Measurements from ENCODE around the gene TSPAN17. TPM values are rescaled to one million over a fixed set of nuclear protein-coding genes. Genes with fewer than 3 reads are reported as not detected.
A peak's percentile ranks its signal among the peaks of the same experiment; 100 is the strongest.

The TSPAN17 gene
- total and polyA plus RNA-seq, 2 experiments from 2014 or later = 11.7 to 52.1 TPM

DNA sequence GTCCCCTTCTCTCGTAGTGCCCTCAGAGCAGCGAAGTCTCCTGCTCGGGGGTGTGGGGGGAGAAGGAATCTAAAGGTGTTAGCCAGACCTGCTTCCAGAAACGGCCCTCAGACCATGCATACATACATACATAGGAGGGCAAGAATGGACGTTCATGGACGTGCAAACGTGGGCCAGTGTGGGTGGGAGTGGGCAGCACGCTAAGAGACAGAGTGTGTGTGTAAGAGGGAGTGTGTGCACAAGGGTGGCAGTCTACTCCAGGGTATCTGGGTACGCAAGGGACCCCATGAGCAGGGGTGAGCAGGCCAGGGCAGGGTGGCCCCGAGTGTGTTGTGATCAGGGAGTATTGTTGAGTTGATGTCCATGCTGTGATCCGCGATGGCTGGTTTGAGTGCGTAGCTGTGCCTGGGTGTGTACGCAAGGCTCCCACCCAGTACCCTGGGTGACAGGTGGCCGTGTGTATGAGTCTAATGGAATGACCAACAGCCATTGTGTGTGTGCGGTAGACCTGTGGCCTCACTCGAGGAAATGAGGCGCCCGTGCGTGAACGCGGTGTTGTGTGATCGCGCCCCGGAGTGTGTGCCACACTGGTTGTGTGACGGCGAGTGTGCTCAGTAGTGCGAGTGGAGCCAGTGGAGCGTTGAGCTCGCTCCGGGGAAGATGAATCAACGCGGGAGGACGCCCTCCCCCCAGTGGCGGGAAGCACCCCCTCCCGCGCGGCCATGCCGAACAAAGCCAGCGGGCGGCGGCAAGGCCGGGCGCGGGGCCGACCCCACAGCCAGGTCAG is 38.2 kb upstream of the TSPAN17 start:
- peaks cover 25% of the 10 kb centered on the region for H3K4me1 Mint-ChIP-seq
- no peak for ATAC-seq
- Histone ChIP-seq H3K4me2 (peak overlapping the region; percentile 85), H3K27ac (ENCODE audit: low read depth) (no peak overlapping the region), H2AFZ (peak overlapping the region; percentile 89; the same call in 1 of the 2 replicates), H3K27me3 (ENCODE audit: insufficient read depth) (peaks cover 5% of the 10 kb centered on the region), H3K79me2 (replicated peaks; ENCODE audit: insufficient read depth) (no peaks in the 10 kb centered on the region), H3K4me3 (peak overlapping the region; percentile 68), H3K36me3 (ENCODE audit: insufficient read depth) (no peaks in the 10 kb centered on the region), H3K4me1 (ENCODE audit: insufficient read depth) (peaks cover 12% of the 10 kb centered on the region), H3F3A (replicated peaks; ENCODE audit: low read depth) (0 out of 2 replicates have a peak, but pooled peaks cover 11% of the 10 kb centered on the region), H4K20me1 (replicated peaks; ENCODE audit: insufficient read depth) (peaks cover 13% of the 10 kb centered on the region; the same call in 1 of the 2 replicates), H3K9me2 (ENCODE audit: insufficient read depth) (no peaks in the 10 kb centered on the region)
- H3K4me3 Mint-ChIP-seq = peak overlapping the region; percentile 92
- no peaks in the 10 kb centered on the region for H3K9me3 Mint-ChIP-seq
- H3K27me3 Mint-ChIP-seq (ENCODE audit: insufficient read depth, low read depth, poor library complexity) = peaks cover 16% of the 10 kb centered on the region
- H3K27ac Mint-ChIP-seq = 0 out of 2 replicates have a peak overlapping the region, but pooled peaks have one; percentile 73
- no peaks in the 10 kb centered on the region for H3K36me3 Mint-ChIP-seq (ENCODE audit: low read depth)
- TF ChIP-seq, protein P1, sequence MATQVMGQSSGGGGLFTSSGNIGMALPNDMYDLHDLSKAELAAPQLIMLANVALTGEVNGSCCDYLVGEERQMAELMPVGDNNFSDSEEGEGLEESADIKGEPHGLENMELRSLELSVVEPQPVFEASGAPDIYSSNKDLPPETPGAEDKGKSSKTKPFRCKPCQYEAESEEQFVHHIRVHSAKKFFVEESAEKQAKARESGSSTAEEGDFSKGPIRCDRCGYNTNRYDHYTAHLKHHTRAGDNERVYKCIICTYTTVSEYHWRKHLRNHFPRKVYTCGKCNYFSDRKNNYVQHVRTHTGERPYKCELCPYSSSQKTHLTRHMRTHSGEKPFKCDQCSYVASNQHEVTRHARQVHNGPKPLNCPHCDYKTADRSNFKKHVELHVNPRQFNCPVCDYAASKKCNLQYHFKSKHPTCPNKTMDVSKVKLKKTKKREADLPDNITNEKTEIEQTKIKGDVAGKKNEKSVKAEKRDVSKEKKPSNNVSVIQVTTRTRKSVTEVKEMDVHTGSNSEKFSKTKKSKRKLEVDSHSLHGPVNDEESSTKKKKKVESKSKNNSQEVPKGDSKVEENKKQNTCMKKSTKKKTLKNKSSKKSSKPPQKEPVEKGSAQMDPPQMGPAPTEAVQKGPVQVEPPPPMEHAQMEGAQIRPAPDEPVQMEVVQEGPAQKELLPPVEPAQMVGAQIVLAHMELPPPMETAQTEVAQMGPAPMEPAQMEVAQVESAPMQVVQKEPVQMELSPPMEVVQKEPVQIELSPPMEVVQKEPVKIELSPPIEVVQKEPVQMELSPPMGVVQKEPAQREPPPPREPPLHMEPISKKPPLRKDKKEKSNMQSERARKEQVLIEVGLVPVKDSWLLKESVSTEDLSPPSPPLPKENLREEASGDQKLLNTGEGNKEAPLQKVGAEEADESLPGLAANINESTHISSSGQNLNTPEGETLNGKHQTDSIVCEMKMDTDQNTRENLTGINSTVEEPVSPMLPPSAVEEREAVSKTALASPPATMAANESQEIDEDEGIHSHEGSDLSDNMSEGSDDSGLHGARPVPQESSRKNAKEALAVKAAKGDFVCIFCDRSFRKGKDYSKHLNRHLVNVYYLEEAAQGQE (IDR thresholded peaks at IDR 0.05; ENCODE audit: unreplicated experiment) = no peak
- TF ChIP-seq, protein P2, sequence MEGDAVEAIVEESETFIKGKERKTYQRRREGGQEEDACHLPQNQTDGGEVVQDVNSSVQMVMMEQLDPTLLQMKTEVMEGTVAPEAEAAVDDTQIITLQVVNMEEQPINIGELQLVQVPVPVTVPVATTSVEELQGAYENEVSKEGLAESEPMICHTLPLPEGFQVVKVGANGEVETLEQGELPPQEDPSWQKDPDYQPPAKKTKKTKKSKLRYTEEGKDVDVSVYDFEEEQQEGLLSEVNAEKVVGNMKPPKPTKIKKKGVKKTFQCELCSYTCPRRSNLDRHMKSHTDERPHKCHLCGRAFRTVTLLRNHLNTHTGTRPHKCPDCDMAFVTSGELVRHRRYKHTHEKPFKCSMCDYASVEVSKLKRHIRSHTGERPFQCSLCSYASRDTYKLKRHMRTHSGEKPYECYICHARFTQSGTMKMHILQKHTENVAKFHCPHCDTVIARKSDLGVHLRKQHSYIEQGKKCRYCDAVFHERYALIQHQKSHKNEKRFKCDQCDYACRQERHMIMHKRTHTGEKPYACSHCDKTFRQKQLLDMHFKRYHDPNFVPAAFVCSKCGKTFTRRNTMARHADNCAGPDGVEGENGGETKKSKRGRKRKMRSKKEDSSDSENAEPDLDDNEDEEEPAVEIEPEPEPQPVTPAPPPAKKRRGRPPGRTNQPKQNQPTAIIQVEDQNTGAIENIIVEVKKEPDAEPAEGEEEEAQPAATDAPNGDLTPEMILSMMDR (conservative IDR thresholded peaks at IDR 0.05; ENCODE audit: low read depth in 2 of 2) = no peak
- TF ChIP-seq, protein P3, sequence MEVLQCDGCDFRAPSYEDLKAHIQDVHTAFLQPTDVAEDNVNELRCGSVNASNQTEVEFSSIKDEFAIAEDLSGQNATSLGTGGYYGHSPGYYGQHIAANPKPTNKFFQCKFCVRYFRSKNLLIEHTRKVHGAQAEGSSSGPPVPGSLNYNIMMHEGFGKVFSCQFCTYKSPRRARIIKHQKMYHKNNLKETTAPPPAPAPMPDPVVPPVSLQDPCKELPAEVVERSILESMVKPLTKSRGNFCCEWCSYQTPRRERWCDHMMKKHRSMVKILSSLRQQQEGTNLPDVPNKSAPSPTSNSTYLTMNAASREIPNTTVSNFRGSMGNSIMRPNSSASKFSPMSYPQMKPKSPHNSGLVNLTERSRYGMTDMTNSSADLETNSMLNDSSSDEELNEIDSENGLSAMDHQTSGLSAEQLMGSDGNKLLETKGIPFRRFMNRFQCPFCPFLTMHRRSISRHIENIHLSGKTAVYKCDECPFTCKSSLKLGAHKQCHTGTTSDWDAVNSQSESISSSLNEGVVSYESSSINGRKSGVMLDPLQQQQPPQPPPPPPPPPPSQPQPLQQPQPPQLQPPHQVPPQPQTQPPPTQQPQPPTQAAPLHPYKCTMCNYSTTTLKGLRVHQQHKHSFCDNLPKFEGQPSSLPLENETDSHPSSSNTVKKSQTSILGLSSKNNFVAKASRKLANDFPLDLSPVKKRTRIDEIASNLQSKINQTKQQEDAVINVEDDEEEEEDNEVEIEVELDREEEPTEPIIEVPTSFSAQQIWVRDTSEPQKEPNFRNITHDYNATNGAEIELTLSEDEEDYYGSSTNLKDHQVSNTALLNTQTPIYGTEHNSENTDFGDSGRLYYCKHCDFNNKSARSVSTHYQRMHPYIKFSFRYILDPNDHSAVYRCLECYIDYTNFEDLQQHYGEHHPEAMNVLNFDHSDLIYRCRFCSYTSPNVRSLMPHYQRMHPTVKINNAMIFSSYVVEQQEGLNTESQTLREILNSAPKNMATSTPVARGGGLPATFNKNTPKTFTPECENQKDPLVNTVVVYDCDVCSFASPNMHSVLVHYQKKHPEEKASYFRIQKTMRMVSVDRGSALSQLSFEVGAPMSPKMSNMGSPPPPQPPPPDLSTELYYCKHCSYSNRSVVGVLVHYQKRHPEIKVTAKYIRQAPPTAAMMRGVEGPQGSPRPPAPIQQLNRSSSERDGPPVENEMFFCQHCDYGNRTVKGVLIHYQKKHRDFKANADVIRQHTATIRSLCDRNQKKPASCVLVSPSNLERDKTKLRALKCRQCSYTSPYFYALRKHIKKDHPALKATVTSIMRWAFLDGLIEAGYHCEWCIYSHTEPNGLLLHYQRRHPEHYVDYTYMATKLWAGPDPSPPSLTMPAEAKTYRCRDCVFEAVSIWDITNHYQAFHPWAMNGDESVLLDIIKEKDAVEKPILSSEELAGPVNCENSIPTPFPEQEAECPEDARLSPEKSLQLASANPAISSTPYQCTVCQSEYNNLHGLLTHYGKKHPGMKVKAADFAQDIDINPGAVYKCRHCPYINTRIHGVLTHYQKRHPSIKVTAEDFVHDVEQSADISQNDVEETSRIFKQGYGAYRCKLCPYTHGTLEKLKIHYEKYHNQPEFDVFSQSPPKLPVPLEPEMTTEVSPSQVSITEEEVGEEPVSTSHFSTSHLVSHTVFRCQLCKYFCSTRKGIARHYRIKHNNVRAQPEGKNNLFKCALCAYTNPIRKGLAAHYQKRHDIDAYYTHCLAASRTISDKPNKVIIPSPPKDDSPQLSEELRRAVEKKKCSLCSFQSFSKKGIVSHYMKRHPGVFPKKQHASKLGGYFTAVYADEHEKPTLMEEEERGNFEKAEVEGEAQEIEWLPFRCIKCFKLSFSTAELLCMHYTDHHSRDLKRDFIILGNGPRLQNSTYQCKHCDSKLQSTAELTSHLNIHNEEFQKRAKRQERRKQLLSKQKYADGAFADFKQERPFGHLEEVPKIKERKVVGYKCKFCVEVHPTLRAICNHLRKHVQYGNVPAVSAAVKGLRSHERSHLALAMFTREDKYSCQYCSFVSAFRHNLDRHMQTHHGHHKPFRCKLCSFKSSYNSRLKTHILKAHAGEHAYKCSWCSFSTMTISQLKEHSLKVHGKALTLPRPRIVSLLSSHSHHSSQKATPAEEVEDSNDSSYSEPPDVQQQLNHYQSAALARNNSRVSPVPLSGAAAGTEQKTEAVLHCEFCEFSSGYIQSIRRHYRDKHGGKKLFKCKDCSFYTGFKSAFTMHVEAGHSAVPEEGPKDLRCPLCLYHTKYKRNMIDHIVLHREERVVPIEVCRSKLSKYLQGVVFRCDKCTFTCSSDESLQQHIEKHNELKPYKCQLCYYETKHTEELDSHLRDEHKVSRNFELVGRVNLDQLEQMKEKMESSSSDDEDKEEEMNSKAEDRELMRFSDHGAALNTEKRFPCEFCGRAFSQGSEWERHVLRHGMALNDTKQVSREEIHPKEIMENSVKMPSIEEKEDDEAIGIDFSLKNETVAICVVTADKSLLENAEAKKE (CRISPR knock-in tag; IDR thresholded peaks at IDR 0.05) = no peak
- TF ChIP-seq NANOG (IDR thresholded peaks at IDR 0.05; ENCODE audit: borderline replicate concordance) (no peak), ETS1 (IDR thresholded peaks at IDR 0.05) (no peak), STAT1 (IDR thresholded peaks at IDR 0.05; ENCODE audit: unreplicated experiment) (no peak), ZNF331 (CRISPR knock-in tag; IDR thresholded peaks at IDR 0.05; ENCODE audit: low read depth) (no peak)
- DNase-seq (ENCODE audit: low spot score) = no peak
